HUDEP-2 (cell line): ENCODE results near the gene TFF3.

ENCODE experiments used
- DNase-seq, 76 experiments: peaks; one replicate each; lab custom pipeline; 2025; ENCODE audit not compliant: unreplicated experiment in 76 of 76; lab: John Stamatoyannopoulos, UW

The TFF3 gene

GRCh38 chr21:42347601-42348327, 32.6 kb upstream of the TFF3 start:
- no peak for DNase-seq

- no peak for DNase-seq
Observed at GRCh38 chr21:42346866-42347600, 31.8 kb upstream of the TFF3 start.

GRCh38 chr21:42346441-42346840, 31.2 kb upstream of the TFF3 start:
- no peak for DNase-seq

- no peak for DNase-seq
Observed at GRCh38 chr21:42344631-42345030, 29.4 kb upstream of the TFF3 start.

GRCh38 chr21:42343963-42344510, 28.8 kb upstream of the TFF3 start:
- DNase-seq = no peak

- no peak for DNase-seq
Observed at GRCh38 chr21:42343556-42343955, 28.3 kb upstream of the TFF3 start.

- DNase-seq = no peak
Observed at GRCh38 chr21:42343101-42343500, 27.9 kb upstream of the TFF3 start.

- no peak for DNase-seq
Observed at GRCh38 chr21:42341776-42342542, 26.8 kb upstream of the TFF3 start.

GRCh38 chr21:42340187-42341050, 25.2 kb upstream of the TFF3 start:
- no peak for DNase-seq

GRCh38 chr21:42338729-42339715, 23.8 kb upstream of the TFF3 start:
- no peak for DNase-seq

GRCh38 chr21:42337830-42338728, 22.9 kb upstream of the TFF3 start:
- DNase-seq = peak in 58 of 76 experiments; percentile 6 to 72 (median 46)

- DNase-seq = no peak
Observed at GRCh38 chr21:42337276-42337675, 22.1 kb upstream of the TFF3 start.

GRCh38 chr21:42336054-42336453, 20.8 kb upstream of the TFF3 start:
- DNase-seq = no peak

- DNase-seq = no peak
Observed at GRCh38 chr21:42332557-42333317, 17.5 kb upstream of the TFF3 start.

- DNase-seq = no peak
Observed at GRCh38 chr21:42331660-42332059, 16.5 kb upstream of the TFF3 start.

- no peak for DNase-seq
Observed at GRCh38 chr21:42330380-42331371, 15.5 kb upstream of the TFF3 start.
